GM19240 (cell line): Measurements from ENCODE around the gene DIPK1B.
"Not testable (repeated sequence)": the region's sequence is repeated elsewhere in the genome, so short reads cannot be mapped to it uniquely, and the experiment has no call there.

Experiments
- DNase-seq: peaks from one replicate; pipeline ENCODE4 v3.0.0; 2011; ENCODE audit warnings: low spot score; ENCODE audit not compliant: insufficient read length

The DIPK1B gene

DNA sequence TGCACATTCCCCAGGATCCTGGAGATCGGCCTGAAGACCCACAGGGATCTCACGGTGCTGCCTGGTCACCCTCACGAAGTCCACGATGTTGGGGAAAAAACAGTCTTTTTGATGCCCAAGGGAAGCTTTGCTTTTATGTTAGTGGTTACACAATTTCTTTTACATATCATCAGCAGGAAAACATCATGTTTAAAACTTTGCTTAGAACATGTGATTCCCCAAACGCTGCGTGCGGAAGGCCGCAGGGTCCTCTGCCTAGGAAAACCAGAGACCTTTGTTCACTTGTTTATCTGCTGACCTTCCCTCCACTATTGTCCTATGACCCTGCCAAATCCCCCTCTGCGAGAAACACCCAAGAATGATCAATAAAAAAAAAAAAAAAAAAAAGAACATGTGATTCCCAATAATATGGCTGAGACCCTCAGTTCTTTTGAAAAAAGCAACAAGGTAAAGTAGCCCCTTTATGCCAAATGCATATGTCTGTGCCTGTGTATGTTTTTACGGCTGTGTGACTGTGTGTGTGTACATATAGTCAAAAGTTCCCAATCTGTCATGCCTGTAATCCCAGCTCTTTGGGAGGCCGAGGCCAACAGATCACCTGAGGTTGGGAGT is 13.6 kb upstream of the DIPK1B start:
- no peak for DNase-seq

DNA sequence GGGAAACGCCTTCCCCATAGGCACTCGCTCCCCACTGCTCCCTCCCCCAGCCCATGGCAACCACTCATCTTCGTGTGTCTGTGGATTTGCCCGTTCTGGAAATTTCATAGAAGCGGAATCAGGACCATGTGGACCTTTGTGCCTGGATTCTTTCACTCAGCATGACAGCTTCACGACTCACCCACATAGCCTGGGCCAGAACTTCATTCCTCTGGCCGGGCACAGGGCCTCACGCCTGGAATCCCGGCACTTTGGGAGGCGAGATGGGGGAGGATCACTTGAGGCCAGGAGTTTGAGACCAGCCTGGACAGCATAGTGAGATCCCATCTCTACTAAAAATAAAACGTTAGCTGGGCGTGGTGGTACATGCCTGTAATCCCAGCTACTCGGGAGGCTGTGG is 12.1 kb upstream of the DIPK1B start:
- no peak for DNase-seq

DNA sequence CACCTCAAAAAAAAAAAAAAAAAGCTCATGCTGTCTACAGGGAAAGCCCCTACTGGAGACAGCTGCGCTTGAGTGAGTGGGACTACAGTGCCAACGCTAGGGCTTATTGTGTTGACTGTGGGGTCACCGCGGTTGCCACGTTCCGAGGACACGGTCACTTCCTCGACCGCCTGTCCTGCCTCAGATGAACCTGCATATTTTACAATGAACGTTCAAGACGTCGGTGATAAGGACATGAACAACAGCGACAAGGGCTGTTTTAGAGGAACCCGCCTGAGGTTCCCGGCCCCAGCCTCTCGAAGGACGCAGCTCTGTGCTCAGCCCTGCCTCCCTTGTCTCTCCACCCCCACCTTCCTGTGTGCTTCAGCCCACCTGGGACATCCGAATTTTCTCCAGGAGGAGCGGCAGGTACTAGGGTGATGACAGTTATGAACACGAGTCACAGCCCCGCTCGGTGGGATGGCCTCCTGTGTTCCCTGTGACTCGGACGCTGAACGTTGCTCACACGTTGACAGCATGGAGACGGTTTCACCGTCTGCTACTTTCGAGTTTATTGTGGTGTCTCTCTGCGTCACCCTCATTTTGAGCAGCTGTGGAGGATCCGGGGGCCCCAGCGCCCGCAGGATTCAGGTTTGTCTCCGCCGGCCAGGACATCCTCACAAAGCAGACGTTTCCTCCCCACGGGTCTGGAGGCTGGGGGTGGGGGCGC is 11.3 kb upstream of the DIPK1B start:
- peak; percentile 82 for DNase-seq

DNA sequence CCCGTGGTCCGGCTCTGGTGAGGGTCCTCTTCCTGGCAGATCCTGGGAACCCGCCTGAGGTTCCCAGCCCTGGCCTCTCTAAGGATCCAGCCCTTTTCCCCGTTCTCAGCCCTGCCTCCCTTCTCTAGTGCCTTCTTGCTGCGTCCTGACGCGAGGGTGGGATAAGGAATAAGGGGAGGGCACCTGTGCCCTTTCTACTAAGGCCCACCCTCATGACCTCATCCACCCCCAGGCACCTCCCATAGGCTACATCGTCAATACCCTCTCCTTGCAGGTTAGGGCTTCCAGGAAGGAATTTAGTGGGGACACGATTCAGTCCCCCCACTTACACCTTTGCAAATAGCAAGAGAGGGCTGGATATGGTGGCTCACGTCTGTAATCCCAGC is 10.7 kb upstream of the DIPK1B start:
- no peak for DNase-seq

DNA sequence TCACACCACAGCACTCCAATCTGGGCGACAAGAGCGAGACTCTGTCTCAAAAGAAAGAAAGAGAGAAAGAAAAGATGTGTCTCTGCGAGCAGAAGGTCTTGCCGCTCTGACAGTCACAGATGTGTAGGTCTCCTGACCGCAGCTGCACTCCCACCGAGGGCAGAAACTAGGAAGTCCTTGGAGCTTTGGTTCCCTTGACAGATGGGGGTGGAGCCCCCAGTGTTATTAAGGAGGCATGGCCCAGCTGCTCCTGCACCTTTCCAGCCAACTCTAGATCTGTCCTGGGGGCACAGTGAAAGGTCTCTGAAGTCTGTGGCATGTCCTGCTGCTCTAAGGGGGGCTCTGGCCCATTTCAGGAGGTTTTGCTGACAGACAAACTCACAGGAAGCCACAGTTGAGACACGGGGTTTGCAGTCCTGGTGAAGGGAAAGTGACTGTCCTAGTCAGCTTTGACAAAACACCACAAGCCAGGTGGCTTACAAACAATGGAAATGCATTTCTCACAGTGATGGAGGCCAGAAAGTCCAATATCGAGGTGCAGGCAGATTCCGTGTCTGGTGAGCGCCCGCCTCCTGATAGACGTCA is 9.0 kb upstream of the DIPK1B start:
- DNase-seq, result no peak

DNA sequence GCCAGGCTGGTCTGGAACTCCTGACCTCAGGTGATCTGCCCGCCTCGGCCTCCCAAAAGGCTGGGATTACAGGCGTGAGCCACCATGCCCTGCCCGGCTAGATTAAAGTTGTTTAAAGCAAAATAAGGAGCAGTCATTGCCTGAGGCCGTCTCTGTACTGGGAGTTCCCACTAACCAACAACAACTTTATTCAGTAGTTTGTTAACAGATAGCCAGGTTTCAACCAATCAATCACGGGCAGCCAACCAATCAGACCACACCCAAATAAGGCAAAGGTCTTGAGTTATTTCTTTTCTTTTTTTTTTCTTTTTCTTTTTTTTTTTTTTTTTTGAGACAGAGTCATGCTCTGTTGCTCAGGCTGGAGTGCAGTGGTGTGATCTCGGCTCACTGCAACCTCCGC is 7.6 kb upstream of the DIPK1B start:
- DNase-seq, result not testable (repeated sequence)

DNA sequence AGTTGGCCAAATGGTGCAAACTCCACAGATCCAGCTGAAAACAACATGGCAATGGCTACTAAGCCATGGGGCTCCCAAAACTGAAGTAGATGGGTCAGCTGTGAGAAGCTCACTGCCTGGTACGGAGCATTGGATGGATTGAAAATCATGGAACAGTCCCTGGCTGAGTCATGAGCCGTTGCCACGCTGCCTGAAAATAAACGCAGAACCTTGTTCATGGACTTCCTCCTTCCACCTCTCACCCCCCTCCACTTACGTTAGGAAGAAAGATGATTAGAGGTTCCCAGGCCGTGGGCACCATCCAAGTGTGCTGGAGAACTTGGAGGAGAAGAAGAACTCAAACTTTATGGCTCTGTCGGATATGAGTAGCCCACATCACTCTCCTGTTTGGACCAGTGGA is 6.8 kb upstream of the DIPK1B start:
- DNase-seq, result no peak

DNA sequence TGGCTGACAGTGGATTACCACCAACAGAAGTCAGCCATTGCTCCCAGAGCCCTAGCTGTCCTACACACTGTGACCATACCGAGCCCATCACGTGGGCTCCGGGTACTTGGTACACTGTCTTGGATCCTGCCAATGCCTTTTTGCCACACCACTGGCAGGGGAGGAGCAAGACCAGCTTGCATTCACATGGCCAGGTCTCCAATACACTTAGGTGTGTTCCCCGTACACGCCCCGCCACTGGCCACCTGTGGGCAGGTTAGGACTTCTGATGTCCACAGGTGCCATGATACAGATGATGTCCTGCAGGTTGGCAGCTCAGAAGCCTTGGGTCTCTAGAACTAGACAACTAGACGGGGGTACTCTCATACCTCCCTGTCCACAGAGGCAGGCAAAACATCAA is 5.4 kb upstream of the DIPK1B start:
- DNase-seq, result no peak

DNA sequence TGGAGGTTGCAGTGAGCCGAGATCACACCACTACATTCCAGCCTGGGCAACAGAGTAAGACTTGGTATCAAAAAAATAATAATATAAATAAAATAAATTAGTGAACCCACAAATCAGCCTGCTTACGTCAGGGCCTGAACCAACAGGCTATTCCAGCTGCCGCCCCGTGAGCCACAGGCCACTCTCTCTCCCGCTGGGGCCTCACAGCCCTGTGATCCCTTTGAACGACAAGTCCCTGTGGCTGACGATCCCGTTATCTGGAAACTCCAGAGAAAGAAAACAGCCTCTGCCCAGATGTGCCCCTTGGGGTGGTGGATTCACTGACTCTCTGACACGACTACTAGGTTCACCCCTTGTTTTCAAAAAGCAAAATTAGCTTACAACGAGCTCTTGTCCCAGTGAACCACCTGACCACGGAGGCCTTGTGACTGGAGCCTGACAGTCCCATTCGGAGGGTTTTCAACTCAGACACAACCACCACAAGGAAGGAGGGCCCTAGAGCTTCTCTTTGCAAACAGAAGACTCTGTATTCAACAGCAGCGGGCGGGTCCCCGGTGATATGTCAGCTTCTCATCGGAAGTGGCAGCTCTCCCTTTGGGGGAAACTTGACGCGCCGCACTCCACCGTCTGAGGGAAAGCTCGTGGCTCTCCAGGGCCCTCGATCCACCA is 4.4 kb upstream of the DIPK1B start:
- DNase-seq, result no peak

DNA sequence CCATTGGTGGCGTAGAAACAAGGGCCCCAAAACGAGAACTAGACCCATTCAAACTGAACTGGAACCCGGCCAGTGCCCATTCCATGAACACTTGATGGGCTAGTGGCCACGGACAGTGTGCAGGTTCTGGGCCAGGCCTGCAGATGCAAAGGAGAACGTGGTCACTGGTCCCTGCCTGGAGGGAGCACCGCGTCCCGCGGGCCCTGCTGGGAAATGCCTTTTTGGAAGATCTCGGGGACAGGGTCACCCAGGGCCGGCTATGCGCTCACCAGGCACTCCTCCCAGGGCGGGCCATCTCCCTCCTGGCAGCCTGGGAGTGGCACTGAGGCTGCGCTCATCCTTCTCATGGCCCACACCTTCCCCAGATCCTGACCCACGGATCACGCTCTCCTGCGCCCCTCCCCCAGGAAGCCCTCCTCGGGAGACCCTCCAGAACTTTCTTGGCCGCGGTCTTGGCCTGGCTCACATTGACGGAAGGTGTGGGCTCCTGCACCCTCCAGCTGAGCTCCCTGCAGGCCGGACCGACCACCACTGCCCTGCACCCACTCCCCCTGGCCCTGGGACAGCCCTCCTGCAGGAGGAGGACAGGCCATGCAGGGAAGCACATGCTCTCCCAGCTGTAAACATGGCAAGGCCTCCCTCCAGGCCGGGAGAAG is 2.8 kb upstream of the DIPK1B start:
- no peak for DNase-seq

DNA sequence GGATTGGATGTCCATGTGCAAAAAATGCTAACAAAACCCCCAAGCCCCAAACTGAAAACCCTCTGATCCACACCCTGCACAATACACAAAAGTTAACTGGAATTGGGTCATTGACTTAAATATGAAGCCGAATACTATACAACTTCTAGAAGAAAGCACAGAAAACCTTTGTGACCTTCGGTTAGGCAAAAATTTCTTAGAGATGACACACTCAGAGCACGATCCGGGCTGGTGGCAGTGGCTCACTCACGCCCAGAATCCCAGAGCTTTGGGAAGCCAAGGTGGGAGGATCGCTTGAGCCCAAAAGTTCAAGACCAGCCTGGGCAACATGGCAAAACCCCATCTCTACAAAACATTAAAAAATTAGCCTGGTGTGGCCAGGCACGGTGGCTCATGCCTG is 1.8 kb upstream of the DIPK1B start:
- DNase-seq, result no peak

DNA sequence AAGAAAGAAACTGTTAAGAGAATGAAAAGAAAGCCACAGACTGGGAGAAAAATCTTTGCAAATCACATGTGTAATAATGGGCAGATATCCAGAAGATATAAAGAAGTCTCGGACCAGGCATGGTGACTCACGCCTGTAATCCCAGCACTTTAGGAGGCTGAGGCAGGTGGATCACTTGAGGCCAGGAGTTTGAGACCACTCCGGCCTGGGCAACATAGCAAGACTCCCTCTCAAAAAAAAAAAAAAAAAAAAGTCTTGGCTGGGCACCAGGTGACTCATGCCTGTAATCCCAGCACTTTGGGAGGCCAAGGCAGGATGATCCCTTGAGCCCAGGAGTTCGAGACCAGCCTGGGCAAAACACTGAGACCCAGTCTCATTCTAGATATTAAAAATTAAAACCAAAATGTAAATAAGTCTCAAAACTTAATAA is 1.1 kb upstream of the DIPK1B start:
- not testable (repeated sequence) for DNase-seq

DNA sequence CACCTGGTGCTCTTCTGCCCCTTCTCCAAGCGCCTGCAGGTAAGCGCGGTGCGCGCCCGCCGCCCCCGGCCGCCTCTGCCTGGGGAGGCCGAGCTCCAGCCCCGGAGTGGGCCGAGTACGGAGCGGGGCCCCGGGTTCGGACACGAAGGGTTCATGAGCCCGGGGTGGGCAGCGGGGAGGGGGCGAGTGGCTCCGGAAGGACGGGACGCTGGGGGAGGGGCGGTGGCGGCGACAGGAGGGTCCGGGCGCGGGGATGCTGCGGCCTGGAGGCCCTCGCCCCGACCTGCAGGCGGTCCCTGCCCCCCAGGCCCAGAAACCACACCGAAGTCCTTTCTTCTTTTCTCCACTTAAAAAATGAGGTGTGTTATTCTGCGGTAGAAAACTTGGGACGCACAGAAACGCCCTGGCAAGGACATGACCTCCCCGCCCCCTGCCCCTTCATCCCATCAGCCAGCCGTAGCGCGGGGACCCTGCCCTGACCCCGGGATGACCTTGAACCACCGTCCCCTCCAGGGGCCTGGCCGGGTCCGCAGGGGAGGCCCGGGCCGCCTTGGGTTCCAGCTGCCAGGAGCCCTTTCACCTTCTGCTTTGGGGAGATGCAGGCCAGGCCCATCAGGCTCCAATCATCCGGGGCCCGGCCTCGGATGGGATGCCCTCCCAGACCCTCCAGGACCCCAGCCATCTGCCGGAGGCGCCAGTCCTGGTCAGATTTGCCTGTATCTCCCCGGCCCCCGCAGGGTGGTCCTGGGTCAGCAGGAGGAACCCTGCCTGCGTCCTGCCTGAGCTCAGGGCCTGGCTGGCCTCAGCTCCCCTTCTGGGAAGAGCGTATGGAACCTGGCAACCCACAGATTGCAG is 545 bp downstream of the DIPK1B start:
- DNase-seq, result no peak

DNA sequence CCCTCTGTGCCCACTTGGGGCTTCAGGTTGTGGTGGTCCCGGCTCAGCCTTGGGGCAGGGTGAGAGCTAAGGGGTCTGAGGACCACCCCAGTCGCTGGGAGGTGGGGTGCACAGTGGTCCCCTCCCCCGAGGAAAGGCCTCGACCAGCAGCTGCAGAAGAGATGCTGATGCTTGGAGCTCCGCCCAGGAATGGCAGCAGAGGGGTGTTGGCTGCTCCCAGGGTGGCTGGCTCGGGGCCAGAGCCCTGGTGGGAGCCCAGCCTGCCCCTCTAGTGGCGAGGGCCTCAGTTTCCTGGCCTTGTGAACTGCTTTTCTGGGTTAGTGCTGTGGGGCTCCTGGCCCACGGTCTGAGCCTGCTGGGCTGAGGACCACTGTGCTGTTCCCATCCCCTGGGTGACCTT is 1.2 kb downstream of the DIPK1B start:
- no peak for DNase-seq

DNA sequence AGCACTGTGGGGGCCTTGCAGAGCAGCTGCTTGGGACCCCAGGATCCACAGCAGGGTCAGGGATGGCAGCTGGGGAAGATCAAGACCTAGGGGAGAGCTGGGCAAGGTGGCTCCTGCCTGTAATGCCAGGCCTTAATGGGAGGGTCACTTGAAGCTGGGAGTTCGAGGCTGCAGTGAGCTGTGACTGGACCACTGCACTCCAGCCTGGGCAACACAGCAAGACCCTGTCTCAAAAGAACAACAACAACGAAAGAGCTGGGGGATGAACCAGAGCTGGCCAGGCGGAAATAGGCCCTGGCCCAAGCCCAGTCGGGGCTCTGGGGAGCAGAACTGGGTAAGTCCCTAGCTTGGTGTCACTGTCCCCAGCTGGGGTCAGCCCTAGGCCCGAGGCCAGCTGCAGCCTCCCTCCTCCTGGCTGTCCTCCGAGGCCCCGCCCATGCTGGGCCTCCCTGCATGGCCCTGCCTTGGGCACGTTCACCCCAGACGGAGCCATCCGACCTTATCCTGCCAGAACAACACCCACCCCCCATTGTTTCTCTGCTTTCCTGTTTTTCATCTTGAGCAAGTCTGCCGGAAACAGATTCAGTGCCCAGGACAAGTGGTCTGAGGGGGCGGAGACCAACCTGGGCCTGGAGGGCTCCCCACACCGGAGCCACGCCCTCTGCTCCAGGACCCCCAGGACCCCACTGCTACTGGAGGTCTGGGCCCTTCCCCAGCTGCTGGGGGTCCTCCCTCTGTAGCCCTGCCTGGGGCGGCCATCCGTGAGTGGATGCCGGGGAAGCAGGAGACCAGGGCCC is 1.9 kb downstream of the DIPK1B start:
- no peak for DNase-seq

DNA sequence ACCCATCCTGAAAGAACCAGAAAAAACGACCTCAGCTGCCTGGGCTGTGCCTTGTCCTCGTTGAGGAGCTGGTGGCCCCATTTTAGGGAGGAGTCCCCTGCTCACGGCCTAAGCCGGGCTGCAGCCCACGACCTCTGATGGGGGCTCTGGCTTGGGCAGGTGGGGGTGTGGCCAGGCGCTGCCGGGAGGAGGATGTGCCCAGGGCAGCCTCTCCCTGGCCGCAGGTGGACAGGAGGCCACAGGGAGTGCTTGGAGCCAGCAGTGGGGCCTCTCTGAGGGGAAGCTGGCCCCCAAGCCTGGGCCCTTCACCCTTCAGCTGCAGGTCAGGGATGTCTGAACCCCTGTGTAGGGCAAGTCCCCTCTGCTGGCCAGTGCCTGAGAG is 2.5 kb downstream of the DIPK1B start:
- DNase-seq, result no peak

DNA sequence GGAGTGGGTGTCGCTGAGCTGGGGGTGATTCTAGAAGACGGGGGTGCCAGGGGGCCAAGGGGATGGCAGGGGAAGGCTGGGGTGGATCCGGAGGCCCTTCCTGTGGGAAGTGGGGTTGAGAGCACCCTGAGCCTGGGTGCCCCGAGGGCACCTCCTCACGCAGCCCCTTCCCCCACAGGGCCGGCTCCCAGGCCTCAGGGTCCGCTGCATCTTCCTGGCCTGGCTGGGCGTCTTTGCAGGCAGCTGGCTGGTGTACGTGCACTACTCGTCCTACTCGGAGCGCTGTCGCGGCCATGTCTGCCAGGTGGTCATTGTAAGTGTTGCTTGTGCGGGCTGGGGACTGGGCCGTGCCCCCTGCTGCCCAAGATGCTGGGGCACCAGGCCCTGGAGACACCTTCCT is 5.0 kb downstream of the DIPK1B start:
- DNase-seq, result no peak

DNA sequence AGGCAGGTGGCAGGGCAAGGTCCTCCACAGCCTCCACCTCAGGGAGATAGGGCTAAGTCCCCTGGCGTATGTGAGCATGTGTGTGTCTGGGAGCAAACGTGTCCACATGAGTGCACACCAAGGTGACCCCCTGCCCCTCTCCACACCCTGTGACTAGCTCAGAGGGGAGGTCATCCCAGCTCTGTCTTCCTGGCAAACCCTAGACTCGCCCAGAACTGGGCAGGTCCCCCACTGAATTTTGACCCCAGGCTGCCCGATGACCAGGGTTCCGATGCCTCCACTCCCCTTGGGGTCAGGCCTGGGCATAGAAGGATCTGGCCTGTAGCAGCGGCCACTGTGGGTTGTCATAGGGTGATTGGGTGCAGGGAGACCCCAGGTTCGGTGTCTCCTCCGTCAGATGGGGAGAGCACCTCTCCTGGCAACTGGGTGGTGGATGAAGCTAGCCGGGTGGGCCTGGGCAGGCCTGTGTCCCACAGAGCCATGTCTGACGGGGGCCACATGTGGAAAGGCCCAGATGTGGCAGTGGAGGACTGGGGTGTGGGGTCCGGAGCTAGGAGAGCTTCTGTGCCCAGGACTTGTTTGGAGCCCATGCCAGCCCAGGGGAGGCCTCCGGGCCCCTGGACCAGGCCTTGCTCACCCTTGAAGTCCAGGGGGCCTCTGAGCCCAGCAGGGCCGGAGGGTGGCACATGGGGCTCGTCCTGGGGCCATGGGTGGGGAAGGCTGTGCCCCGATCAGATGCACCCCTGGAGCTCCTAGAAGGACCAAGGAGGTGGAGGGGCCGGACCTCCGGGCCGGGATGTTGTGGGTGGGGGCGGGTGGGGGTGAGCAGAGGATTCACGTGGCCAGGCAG is 6.2 kb downstream of the DIPK1B start:
- no peak for DNase-seq

DNA sequence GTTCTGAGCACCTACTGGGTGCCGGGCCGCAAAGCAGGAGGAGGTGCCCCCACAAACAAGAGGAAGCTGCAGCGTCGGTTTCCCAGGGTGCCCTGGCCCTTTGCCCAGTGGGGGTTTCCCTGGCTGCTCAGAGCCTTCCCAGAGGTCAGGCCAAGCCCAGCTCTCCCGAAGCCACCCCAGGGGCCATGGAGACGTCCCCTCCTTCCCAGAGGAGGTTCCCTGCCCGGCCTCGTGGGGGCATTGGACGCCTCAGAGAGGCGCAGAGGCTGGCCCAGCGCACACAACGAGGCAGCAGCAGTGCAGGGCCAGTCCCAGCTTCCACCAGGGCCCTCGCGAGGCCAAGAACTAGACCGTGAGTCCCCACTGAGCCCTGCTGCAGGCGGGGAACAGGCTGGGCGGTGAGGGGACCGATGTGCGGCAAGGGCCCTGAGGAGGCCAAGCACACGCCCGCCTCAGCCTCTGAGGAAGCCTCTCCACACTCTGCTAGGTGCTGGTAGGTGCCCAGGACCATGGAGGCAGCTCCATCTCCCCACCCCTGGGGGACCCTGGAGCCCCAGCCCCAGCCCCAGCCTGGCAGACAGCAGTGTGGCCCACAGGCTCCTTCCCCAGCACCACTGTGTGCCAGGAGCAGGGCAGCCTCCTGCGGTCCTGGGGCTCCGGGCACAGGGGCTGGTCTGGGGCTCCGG is 7.0 kb downstream of the DIPK1B start:
- DNase-seq, result no peak
